LNCaP clone FGC (cell line): ENCODE data around the gene CAMK2G.
"Not testable (repeated sequence)": the region's sequence is repeated elsewhere in the genome, so short reads cannot be mapped to it uniquely, and the experiment has no call there.

ENCODE experiments used
- DNase-seq: peaks from one replicate; pipeline ENCODE4 v3.0.0-alpha.2; 2011; ENCODE audit warnings: low read depth
- H3K4me3 ChIP-seq: 2 replicates; pipeline ENCODE4 v1.5.1; 2011; ENCODE audit warnings: mild to moderate bottlenecking, low read depth, low read length, control low read depth
- CTCF ChIP-seq: IDR thresholded peaks from 2 replicates; pipeline ENCODE4 v1.5.1; 2012; ENCODE audit warnings: mild to moderate bottlenecking; ENCODE audit not compliant: control insufficient read depth, insufficient read depth; ENCODE audit errors: extremely low read depth

Gene CAMK2G

GRCh38 chr10:73800560-73801252 lies 73.6 kb downstream of the CAMK2G start:
- no peak overlapping the region for H3K4me3 ChIP-seq
- no peak for DNase-seq
- TF ChIP-seq CTCF = no peak

- no peak for TF ChIP-seq CTCF
- H3K4me3 ChIP-seq = no peak overlapping the region
- no peak for DNase-seq
Observed at GRCh38 chr10:73799899-73800559, 74.3 kb downstream of the CAMK2G start.

- no peak for TF ChIP-seq CTCF
- no peak for DNase-seq
- no peak overlapping the region for H3K4me3 ChIP-seq
Observed at GRCh38 chr10:73798927-73799560, 75.3 kb downstream of the CAMK2G start.

- TF ChIP-seq CTCF = no peak
- DNase-seq = no peak
- H3K4me3 ChIP-seq = no peak overlapping the region
Observed at GRCh38 chr10:73798087-73798486, 76.3 kb downstream of the CAMK2G start.

GRCh38 chr10:73797324-73798025 lies 76.9 kb downstream of the CAMK2G start:
- TF ChIP-seq CTCF = no peak
- no peak overlapping the region for H3K4me3 ChIP-seq
- DNase-seq = no peak

- no peak overlapping the region for H3K4me3 ChIP-seq
- no peak for TF ChIP-seq CTCF
- no peak for DNase-seq
Observed at GRCh38 chr10:73796766-73797165, 77.6 kb downstream of the CAMK2G start.

GRCh38 chr10:73796035-73796434 lies 78.3 kb downstream of the CAMK2G start:
- DNase-seq, H3K4me3 ChIP-seq: not testable (repeated sequence)

GRCh38 chr10:73795491-73795890 lies 78.9 kb downstream of the CAMK2G start:
- not testable (repeated sequence) for H3K4me3 ChIP-seq, DNase-seq
